ENCODE results near the gene PGK2. TPM values are rescaled to one million over a fixed set of nuclear protein-coding genes. Genes with fewer than 3 reads are reported as not detected.

The PGK2 gene
- total and polyA plus RNA-seq, 2 experiments from 2014 or later, result not detected

DNA sequence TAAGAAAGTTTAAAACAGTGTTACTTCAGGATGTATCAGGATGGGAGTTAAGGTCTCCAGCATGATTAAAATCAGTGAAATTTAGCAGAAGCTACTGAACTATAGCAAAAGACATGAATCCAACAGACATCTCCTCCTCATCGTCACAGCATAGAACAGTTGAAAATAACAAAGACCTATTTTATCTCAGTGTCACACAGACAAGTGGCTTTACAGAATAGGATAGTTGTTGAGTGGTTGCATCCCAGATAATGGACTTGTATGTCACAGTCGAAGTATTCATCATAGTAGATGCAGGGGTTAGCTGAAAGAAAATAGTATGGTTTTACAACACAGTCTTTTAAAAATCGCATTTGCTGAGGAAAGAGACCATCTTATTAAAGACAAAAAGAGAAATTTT lies 48.1 kb upstream of the PGK2 start (continued):
- TF ChIP-seq STAT1 (IDR thresholded peaks at IDR 0.05; ENCODE audit: unreplicated experiment), result no peak
- TF ChIP-seq, protein P1, sequence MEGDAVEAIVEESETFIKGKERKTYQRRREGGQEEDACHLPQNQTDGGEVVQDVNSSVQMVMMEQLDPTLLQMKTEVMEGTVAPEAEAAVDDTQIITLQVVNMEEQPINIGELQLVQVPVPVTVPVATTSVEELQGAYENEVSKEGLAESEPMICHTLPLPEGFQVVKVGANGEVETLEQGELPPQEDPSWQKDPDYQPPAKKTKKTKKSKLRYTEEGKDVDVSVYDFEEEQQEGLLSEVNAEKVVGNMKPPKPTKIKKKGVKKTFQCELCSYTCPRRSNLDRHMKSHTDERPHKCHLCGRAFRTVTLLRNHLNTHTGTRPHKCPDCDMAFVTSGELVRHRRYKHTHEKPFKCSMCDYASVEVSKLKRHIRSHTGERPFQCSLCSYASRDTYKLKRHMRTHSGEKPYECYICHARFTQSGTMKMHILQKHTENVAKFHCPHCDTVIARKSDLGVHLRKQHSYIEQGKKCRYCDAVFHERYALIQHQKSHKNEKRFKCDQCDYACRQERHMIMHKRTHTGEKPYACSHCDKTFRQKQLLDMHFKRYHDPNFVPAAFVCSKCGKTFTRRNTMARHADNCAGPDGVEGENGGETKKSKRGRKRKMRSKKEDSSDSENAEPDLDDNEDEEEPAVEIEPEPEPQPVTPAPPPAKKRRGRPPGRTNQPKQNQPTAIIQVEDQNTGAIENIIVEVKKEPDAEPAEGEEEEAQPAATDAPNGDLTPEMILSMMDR (conservative IDR thresholded peaks at IDR 0.05; ENCODE audit: low read depth in 2 of 2), result no peak

DNA sequence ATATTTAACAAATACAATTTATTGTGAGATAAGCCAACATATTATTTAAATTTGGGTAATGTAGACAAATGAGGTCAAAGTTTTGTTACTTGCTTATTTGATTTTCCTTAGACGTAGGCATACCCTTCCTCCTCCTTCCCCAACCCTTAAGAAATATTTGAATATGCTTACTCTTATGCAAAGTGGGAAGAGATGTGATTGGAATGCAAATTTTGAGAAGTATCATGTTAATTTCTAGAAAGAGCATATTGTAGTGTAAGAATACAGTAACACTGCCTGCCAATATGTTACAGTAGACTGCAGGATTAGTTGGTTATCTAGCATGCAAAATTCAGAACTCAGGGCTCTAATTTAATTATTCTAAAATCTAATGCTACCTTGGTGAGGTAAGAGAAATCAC lies 46.3 kb upstream of the PGK2 start:
- Mint-ChIP-seq H3K36me3 (ENCODE audit: low read depth) (no peaks in the 10 kb centered on the region), H3K27me3 (ENCODE audit: insufficient read depth, low read depth, poor library complexity) (no peaks in the 10 kb centered on the region), H3K9me3 (no peaks in the 10 kb centered on the region), H3K27ac (no peak overlapping the region), H3K4me1 (peaks cover 28% of the 10 kb centered on the region), H3K4me3 (no peak overlapping the region)
- H3K27ac ChIP-seq (ENCODE audit: low read depth), result no peak overlapping the region
- no peaks in the 10 kb centered on the region for H3K9me2 ChIP-seq (ENCODE audit: insufficient read depth)
- no peaks in the 10 kb centered on the region for H4K20me1 ChIP-seq (replicated peaks; ENCODE audit: insufficient read depth)
- H3K36me3 ChIP-seq (ENCODE audit: insufficient read depth), result no peaks in the 10 kb centered on the region
- H3K4me1 ChIP-seq (ENCODE audit: insufficient read depth), result peaks cover 22% of the 10 kb centered on the region
- no peaks in the 10 kb centered on the region for H3F3A ChIP-seq (replicated peaks; ENCODE audit: low read depth)
- no peak overlapping the region for H2AFZ ChIP-seq
- H3K79me2 ChIP-seq (replicated peaks; ENCODE audit: insufficient read depth), result no peaks in the 10 kb centered on the region
- H3K27me3 ChIP-seq (ENCODE audit: insufficient read depth), result no peaks in the 10 kb centered on the region
- H3K4me2 ChIP-seq, result peak overlapping the region; percentile 60
- DNase-seq (ENCODE audit: low spot score) (peak; percentile 7), ATAC-seq (no peak)
- H3K4me3 ChIP-seq, result no peak overlapping the region
- TF ChIP-seq ZNF114 (CRISPR knock-in tag; IDR thresholded peaks at IDR 0.05) (no peak), CREB1 (CRISPR knock-in tag; IDR thresholded peaks at IDR 0.05; ENCODE audit: low read depth) (no peak), NANOG (IDR thresholded peaks at IDR 0.05; ENCODE audit: borderline replicate concordance) (no peak), STAT1 (IDR thresholded peaks at IDR 0.05; ENCODE audit: unreplicated experiment) (no peak), EZH2phosphoT487 (IDR thresholded peaks at IDR 0.05; ENCODE audit: unreplicated experiment) (no peak), POLR2AphosphoS5 (IDR thresholded peaks at IDR 0.05; ENCODE audit: low read depth) (no peak)
- TF ChIP-seq, protein P2, sequence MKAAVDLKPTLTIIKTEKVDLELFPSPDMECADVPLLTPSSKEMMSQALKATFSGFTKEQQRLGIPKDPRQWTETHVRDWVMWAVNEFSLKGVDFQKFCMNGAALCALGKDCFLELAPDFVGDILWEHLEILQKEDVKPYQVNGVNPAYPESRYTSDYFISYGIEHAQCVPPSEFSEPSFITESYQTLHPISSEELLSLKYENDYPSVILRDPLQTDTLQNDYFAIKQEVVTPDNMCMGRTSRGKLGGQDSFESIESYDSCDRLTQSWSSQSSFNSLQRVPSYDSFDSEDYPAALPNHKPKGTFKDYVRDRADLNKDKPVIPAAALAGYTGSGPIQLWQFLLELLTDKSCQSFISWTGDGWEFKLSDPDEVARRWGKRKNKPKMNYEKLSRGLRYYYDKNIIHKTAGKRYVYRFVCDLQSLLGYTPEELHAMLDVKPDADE (IDR thresholded peaks at IDR 0.05), result no peak
- TF ChIP-seq, protein P3, sequence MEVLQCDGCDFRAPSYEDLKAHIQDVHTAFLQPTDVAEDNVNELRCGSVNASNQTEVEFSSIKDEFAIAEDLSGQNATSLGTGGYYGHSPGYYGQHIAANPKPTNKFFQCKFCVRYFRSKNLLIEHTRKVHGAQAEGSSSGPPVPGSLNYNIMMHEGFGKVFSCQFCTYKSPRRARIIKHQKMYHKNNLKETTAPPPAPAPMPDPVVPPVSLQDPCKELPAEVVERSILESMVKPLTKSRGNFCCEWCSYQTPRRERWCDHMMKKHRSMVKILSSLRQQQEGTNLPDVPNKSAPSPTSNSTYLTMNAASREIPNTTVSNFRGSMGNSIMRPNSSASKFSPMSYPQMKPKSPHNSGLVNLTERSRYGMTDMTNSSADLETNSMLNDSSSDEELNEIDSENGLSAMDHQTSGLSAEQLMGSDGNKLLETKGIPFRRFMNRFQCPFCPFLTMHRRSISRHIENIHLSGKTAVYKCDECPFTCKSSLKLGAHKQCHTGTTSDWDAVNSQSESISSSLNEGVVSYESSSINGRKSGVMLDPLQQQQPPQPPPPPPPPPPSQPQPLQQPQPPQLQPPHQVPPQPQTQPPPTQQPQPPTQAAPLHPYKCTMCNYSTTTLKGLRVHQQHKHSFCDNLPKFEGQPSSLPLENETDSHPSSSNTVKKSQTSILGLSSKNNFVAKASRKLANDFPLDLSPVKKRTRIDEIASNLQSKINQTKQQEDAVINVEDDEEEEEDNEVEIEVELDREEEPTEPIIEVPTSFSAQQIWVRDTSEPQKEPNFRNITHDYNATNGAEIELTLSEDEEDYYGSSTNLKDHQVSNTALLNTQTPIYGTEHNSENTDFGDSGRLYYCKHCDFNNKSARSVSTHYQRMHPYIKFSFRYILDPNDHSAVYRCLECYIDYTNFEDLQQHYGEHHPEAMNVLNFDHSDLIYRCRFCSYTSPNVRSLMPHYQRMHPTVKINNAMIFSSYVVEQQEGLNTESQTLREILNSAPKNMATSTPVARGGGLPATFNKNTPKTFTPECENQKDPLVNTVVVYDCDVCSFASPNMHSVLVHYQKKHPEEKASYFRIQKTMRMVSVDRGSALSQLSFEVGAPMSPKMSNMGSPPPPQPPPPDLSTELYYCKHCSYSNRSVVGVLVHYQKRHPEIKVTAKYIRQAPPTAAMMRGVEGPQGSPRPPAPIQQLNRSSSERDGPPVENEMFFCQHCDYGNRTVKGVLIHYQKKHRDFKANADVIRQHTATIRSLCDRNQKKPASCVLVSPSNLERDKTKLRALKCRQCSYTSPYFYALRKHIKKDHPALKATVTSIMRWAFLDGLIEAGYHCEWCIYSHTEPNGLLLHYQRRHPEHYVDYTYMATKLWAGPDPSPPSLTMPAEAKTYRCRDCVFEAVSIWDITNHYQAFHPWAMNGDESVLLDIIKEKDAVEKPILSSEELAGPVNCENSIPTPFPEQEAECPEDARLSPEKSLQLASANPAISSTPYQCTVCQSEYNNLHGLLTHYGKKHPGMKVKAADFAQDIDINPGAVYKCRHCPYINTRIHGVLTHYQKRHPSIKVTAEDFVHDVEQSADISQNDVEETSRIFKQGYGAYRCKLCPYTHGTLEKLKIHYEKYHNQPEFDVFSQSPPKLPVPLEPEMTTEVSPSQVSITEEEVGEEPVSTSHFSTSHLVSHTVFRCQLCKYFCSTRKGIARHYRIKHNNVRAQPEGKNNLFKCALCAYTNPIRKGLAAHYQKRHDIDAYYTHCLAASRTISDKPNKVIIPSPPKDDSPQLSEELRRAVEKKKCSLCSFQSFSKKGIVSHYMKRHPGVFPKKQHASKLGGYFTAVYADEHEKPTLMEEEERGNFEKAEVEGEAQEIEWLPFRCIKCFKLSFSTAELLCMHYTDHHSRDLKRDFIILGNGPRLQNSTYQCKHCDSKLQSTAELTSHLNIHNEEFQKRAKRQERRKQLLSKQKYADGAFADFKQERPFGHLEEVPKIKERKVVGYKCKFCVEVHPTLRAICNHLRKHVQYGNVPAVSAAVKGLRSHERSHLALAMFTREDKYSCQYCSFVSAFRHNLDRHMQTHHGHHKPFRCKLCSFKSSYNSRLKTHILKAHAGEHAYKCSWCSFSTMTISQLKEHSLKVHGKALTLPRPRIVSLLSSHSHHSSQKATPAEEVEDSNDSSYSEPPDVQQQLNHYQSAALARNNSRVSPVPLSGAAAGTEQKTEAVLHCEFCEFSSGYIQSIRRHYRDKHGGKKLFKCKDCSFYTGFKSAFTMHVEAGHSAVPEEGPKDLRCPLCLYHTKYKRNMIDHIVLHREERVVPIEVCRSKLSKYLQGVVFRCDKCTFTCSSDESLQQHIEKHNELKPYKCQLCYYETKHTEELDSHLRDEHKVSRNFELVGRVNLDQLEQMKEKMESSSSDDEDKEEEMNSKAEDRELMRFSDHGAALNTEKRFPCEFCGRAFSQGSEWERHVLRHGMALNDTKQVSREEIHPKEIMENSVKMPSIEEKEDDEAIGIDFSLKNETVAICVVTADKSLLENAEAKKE (CRISPR knock-in tag; IDR thresholded peaks at IDR 0.05), result no peak
- TF ChIP-seq, protein P1 (conservative IDR thresholded peaks at IDR 0.05; ENCODE audit: low read depth in 2 of 2), result no peak
- TF ChIP-seq, protein P4, sequence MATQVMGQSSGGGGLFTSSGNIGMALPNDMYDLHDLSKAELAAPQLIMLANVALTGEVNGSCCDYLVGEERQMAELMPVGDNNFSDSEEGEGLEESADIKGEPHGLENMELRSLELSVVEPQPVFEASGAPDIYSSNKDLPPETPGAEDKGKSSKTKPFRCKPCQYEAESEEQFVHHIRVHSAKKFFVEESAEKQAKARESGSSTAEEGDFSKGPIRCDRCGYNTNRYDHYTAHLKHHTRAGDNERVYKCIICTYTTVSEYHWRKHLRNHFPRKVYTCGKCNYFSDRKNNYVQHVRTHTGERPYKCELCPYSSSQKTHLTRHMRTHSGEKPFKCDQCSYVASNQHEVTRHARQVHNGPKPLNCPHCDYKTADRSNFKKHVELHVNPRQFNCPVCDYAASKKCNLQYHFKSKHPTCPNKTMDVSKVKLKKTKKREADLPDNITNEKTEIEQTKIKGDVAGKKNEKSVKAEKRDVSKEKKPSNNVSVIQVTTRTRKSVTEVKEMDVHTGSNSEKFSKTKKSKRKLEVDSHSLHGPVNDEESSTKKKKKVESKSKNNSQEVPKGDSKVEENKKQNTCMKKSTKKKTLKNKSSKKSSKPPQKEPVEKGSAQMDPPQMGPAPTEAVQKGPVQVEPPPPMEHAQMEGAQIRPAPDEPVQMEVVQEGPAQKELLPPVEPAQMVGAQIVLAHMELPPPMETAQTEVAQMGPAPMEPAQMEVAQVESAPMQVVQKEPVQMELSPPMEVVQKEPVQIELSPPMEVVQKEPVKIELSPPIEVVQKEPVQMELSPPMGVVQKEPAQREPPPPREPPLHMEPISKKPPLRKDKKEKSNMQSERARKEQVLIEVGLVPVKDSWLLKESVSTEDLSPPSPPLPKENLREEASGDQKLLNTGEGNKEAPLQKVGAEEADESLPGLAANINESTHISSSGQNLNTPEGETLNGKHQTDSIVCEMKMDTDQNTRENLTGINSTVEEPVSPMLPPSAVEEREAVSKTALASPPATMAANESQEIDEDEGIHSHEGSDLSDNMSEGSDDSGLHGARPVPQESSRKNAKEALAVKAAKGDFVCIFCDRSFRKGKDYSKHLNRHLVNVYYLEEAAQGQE (IDR thresholded peaks at IDR 0.05; ENCODE audit: unreplicated experiment), result no peak

Measured in GM23338 (cell line).